H1 (cell line): Measurements from ENCODE around the gene TOGARAM1. TPM values are rescaled to one million over a fixed set of nuclear protein-coding genes. Genes with fewer than 3 reads are reported as not detected.

Experiments
- ATF2 ChIP-seq: IDR thresholded peaks from 2 replicates; pipeline ENCODE4 v1.6.1; 2012; ENCODE audit warnings: low read length, inconsistent platforms
- CHD1 ChIP-seq: IDR thresholded peaks from 2 replicates; pipeline ENCODE4 v1.6.1; 2012; ENCODE audit warnings: low read depth, low read length, improper control_type of control experiment
- CHD7 ChIP-seq: fragments of 300-600 bp; sonication (generic); IDR thresholded peaks from 2 replicates; pipeline ENCODE4 v1.7.1; 2012; ENCODE audit warnings: low read length, moderate library complexity, mild to moderate bottlenecking, inconsistent platforms; ENCODE audit not compliant: insufficient replicate concordance
- EP300 ChIP-seq, 2 experiments: IDR thresholded peaks; 1 replicate in 1 of 2; 2 replicates in 1 of 2; pipeline ENCODE4 v1.6.1; 2011 to 2012; ENCODE audit warnings: low read depth in 2 of 2, low read length in 2 of 2, mild to moderate bottlenecking in 2 of 2, borderline replicate concordance in 1 of 2, inconsistent platforms in 1 of 2, moderate library complexity in 1 of 2
- KDM4A ChIP-seq: IDR thresholded peaks from one replicate; pipeline ENCODE4 v1.7.1; 2012; ENCODE audit warnings: low read depth, mild to moderate bottlenecking, moderate library complexity, low read length, inconsistent platforms; ENCODE audit not compliant: severe bottlenecking
- RXRA ChIP-seq: IDR thresholded peaks from 2 replicates; pipeline ENCODE4 v1.6.1; 2011; ENCODE audit warnings: low read depth, mild to moderate bottlenecking, low read length, moderate library complexity; ENCODE audit not compliant: insufficient read depth
- SUZ12 ChIP-seq: fragments of 200-600 bp; sonication (generic); IDR thresholded peaks from 2 replicates; pipeline ENCODE4 v1.6.1; 2012; ENCODE audit warnings: mild to moderate bottlenecking, inconsistent platforms, low read length, moderate library complexity, mixed read lengths
- YY1 ChIP-seq: IDR thresholded peaks from 2 replicates; pipeline ENCODE4 v1.6.1; 2011; ENCODE audit warnings: low read depth, mild to moderate bottlenecking, low read length
- ZNF274 ChIP-seq: IDR thresholded peaks from 2 replicates; pipeline ENCODE4 v1.7.0; 2012; ENCODE audit warnings: low read length, borderline replicate concordance; ENCODE audit errors: extremely low read depth
- polyA plus RNA-seq, 7 experiments: library from polyadenylated mRNA; depleted of rRNA in 3 of 7; stranded (reverse) in 5 of 7; unstranded in 2 of 7; fragments of >200 nt in 5 of 7; fragments of 200-250 nt in 2 of 7; gene quantifications; 1 replicate in 5 of 7; 2 replicates in 1 of 7; 4 replicates in 1 of 7; pipeline versions ENCODE4 v1.2.1 to v1.2.3, GENCODE V29; 2011 to 2013; ENCODE audit warnings: missing spikeins in 2 of 7, mixed read lengths in 2 of 7
- total RNA-seq: library from RNA; stranded (reverse); fragmentation: NEBNext Ultra II Directional; extraction: Animal tissue kit (Norgen Biotek cat#: 25700); gene quantifications from 2 replicates; pipeline ENCODE4 v1.2.1, GENCODE V29; 2021

The TOGARAM1 gene
- total and polyA plus RNA-seq, 2 of the 8 experiments (the other 6 are each of a cell fraction or from before 2014, with no cell fraction given), result 2.5 to 6.8 TPM

GRCh38 chr14:45089813-45090212 is 127.8 kb downstream of the TOGARAM1 start (continued):
- no peak for TF ChIP-seq CHD7
- no peak for TF ChIP-seq EP300 (IDR thresholded peaks at IDR 0.05; ENCODE audit: borderline replicate concordance in 1 of 2, low read depth in 2 of 2, low read length in 2 of 2)
- TF ChIP-seq ATF2, result no peak
- no peak for TF ChIP-seq ZNF274
- TF ChIP-seq KDM4A, result no peak
- TF ChIP-seq RXRA, result no peak
- TF ChIP-seq SUZ12, result no peak
- no peak for TF ChIP-seq CHD1
- TF ChIP-seq YY1, result no peak
